Upper lobe of left lung (tissue), 4 donors: ENCODE data around the gene SLCO1B3.

ENCODE experiments used
- EP300 ChIP-seq, 4 donors: sonication (generic); formaldehyde crosslinking; IDR thresholded peaks; one replicate each; pipeline ENCODE4 v1.5.1; 2017; ENCODE audit warnings: antibody characterized with exemption in 4 of 4, control low read depth in 2 of 4
- POLR2A ChIP-seq, 4 donors: fragments of 450-650 bp; IDR thresholded peaks; one replicate each; pipeline ENCODE4 v1.5.1; 2016 to 2017; ENCODE audit warnings: antibody characterized with exemption in 4 of 4, mild to moderate bottlenecking in 2 of 4
- POLR2AphosphoS5 ChIP-seq, 2 donors: sonication (generic); formaldehyde crosslinking; IDR thresholded peaks; one replicate each; pipeline ENCODE4 v1.5.1; 2017; ENCODE audit warnings: antibody characterized with exemption in 2 of 2
- TF ChIP-seq, protein P1 (sequence below), 6 experiments: fragments of 450-650 bp in 4 of 6; fragments of 200-600 bp in 2 of 6; sonication (generic) in 2 of 6; IDR thresholded peaks; one replicate each; pipeline ENCODE4 v1.5.1; 2016 to 2019; ENCODE audit warnings: antibody characterized with exemption in 6 of 6

DNA sequence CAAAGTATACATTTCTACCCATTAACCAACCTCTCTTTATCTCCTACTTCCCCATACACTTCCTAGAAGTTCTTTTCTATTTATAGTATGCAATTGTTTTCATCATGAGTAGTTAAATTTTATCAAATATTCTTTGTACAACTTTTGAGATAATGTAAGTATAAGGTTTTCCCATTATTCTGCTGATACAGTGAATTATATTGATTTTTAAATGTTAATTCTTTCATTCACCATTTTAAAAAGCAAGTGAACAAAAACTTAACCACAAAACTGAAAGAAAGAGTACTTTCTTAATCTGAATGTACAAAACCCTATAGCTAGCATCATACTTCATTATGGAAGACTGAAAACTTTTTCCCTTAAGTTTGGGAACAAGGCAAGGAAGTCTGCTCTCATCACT is 9.5 kb upstream of the SLCO1B3 start:
- TF ChIP-seq, protein P1, sequence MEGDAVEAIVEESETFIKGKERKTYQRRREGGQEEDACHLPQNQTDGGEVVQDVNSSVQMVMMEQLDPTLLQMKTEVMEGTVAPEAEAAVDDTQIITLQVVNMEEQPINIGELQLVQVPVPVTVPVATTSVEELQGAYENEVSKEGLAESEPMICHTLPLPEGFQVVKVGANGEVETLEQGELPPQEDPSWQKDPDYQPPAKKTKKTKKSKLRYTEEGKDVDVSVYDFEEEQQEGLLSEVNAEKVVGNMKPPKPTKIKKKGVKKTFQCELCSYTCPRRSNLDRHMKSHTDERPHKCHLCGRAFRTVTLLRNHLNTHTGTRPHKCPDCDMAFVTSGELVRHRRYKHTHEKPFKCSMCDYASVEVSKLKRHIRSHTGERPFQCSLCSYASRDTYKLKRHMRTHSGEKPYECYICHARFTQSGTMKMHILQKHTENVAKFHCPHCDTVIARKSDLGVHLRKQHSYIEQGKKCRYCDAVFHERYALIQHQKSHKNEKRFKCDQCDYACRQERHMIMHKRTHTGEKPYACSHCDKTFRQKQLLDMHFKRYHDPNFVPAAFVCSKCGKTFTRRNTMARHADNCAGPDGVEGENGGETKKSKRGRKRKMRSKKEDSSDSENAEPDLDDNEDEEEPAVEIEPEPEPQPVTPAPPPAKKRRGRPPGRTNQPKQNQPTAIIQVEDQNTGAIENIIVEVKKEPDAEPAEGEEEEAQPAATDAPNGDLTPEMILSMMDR (IDR thresholded peaks at IDR 0.05): no peak
- no peak for TF ChIP-seq POLR2AphosphoS5 (IDR thresholded peaks at IDR 0.05)
- TF ChIP-seq POLR2A (IDR thresholded peaks at IDR 0.05): no peak
- TF ChIP-seq EP300 (IDR thresholded peaks at IDR 0.05): no peak
